Gastrocnemius medialis (tissue), 4 donors: Measurements from ENCODE around the gene TM4SF5. TPM values are rescaled to one million over a fixed set of nuclear protein-coding genes. Genes with fewer than 3 reads are reported as not detected.

Source experiments
- ATAC-seq, 2 donors: fragments of 150-250 bp; one replicate each; pipeline ENCODE4 v1.9.1; 2016
- DNase-seq, 2 donors: peaks; one replicate each; pipeline ENCODE4 v3.0.0-alpha.2; 2019
- H3K27ac ChIP-seq, 4 donors: fragments of 200-600 bp; sonication (generic); 1 replicate in 1 of 4; 2 replicates in 3 of 4; pipeline ENCODE4 v1.5.1; 2016 to 2018; ENCODE audit warnings: mild to moderate bottlenecking in 2 of 4, moderate library complexity in 1 of 4
- H3K27me3 ChIP-seq, 3 donors: fragments of 200-600 bp; sonication (generic) in 2 of 3; 1 replicate in 1 of 3; 2 replicates in 2 of 3; pipeline versions ENCODE4 v1.5.1 to v1.6.0; 2016 to 2019; ENCODE audit warnings: mild to moderate bottlenecking in 1 of 3, moderate library complexity in 1 of 3
- H3K36me3 ChIP-seq, 2 donors: fragments of 200-600 bp; sonication (generic) in 1 of 2; one replicate each; pipeline ENCODE4 v1.5.1; 2017 to 2018
- H3K4me1 ChIP-seq, 2 donors: fragments of 200-600 bp; sonication (generic) in 1 of 2; one replicate each; pipeline ENCODE4 v1.5.1; 2016 to 2017; ENCODE audit warnings: mild to moderate bottlenecking in 2 of 2
- H3K4me3 ChIP-seq, 4 donors: fragments of 200-600 bp; sonication (generic) in 3 of 4; 1 replicate in 1 of 4; 2 replicates in 3 of 4; pipeline ENCODE4 v1.5.1; 2016 to 2019; ENCODE audit warnings: mild to moderate bottlenecking in 2 of 4
- H3K9me3 ChIP-seq, 3 donors: fragments of 200-600 bp; sonication (generic) in 2 of 3; 1 replicate in 1 of 3; 2 replicates in 2 of 3; pipeline ENCODE4 v1.5.1; 2016 to 2019
- CTCF ChIP-seq, 5 experiments: fragments of 450-650 bp in 3 of 5; fragments of 200-600 bp in 2 of 5; sonication (generic) in 2 of 5; IDR thresholded peaks in 4 of 5; conservative IDR thresholded peaks in 1 of 5; 1 replicate in 4 of 5; 2 replicates in 1 of 5; pipeline ENCODE4 v1.5.1; 2016 to 2019; ENCODE audit warnings: antibody characterized with exemption in 5 of 5, mild to moderate bottlenecking in 3 of 5, moderate library complexity in 3 of 5
- POLR2A ChIP-seq, 2 donors: fragments of 450-650 bp; IDR thresholded peaks; one replicate each; pipeline ENCODE4 v1.6.1; 2017; ENCODE audit warnings: antibody characterized with exemption in 2 of 2, mild to moderate bottlenecking in 2 of 2, moderate library complexity in 2 of 2
- in situ Hi-C, 4 donors: fragments of 200-750 bp; cut with MboI; loops; one replicate each; pipeline versions ENCODE4 v1.15.0 to v1.8.0; 2017; ENCODE audit warnings: low sequenced_read_pairs in 4 of 4
- intact Hi-C: fragments of 100-400 bp; cut with DNase I; formaldehyde crosslinking; loops from one replicate; pipeline ENCODE4 v1.15.1; 2023; ENCODE audit warnings: low total_unique reads
- total RNA-seq, 4 donors: library from RNA; depleted of rRNA; stranded (reverse); fragments of >200 nt; gene quantifications; one replicate each; pipeline versions ENCODE4 v1.1.0 to v1.2.3, GENCODE V29; 2016

Gene TM4SF5
- total RNA-seq, 4 donors from 2014 or later, result 0.64 TPM; not detected in 3

GRCh38 chr17:4777969-4778760 is 6.5 kb downstream of the TM4SF5 start:
- in situ Hi-C loops, result loop anchor here in 2 of 4 donors (25.0 kb wide), 1 partner anchor 109 kb away; the partner anchor contains the start of gene C17orf107 (in 2 of the 2)
- Histone ChIP-seq H3K9me3 (no peaks in the 10 kb centered on the region), H3K4me3 (no peak overlapping the region), H3K4me1 (no peaks in the 10 kb centered on the region), H3K36me3 (no peaks in the 10 kb centered on the region), H3K27me3 (peaks cover 18 to 27% (median 24%) of the 10 kb centered on the region in 3 donors), H3K27ac (no peak overlapping the region)
- intact Hi-C loops, result no loop called here
- no peak for ATAC-seq
- TF ChIP-seq POLR2A (IDR thresholded peaks at IDR 0.05) (no peak), CTCF (IDR thresholded peaks at IDR 0.05 in 4 of 5, conservative IDR thresholded peaks at IDR 0.05 in 1 of 5) (no peak)
- no peak for DNase-seq

GRCh38 chr17:4780325-4780955 is 8.8 kb downstream of the TM4SF5 start:
- ATAC-seq (no peak), DNase-seq (no peak)
- no peak overlapping the region for H3K27ac ChIP-seq
- intact Hi-C loops, result no loop called here
- TF ChIP-seq POLR2A (IDR thresholded peaks at IDR 0.05), result no peak
- TF ChIP-seq CTCF (IDR thresholded peaks at IDR 0.05 in 4 of 5, conservative IDR thresholded peaks at IDR 0.05 in 1 of 5), result no peak
- peaks cover 36 to 47% (median 45%) of the 10 kb centered on the region in 3 donors for H3K27me3 ChIP-seq
- in situ Hi-C loops, result loop anchor here (10.0 to 25.0 kb wide), 3 partner anchors 46 to 107 kb away; partner anchors contain the start of genes C17orf107 (in 2 of the 4), CXCL16 (in 1 of the 4), MED11 (in 1 of the 4) and ZMYND15 (in 1 of the 4)
- H3K36me3 ChIP-seq, result no peaks in the 10 kb centered on the region
- H3K9me3 ChIP-seq, result no peaks in the 10 kb centered on the region
- peaks cover 3 to 4% of the 10 kb centered on the region in 2 donors for H3K4me1 ChIP-seq
- H3K4me3 ChIP-seq, result no peak overlapping the region

- Histone ChIP-seq H3K36me3 (no peaks in the 10 kb centered on the region), H3K27me3 (peaks cover 40 to 63% (median 55%) of the 10 kb centered on the region in 3 donors), H3K9me3 (no peaks in the 10 kb centered on the region), H3K27ac (no peak overlapping the region), H3K4me1 (peaks cover 20 to 25% of the 10 kb centered on the region in 2 donors), H3K4me3 (no peak overlapping the region)
- TF ChIP-seq CTCF (IDR thresholded peaks at IDR 0.05 in 4 of 5, conservative IDR thresholded peaks at IDR 0.05 in 1 of 5) (no peak), POLR2A (IDR thresholded peaks at IDR 0.05) (no peak)
- DNase-seq, result no peak
- in situ Hi-C loops (loop anchor here (10.0 to 25.0 kb wide), 3 partner anchors 48 to 105 kb away; partner anchors contain the start of genes C17orf107 (in 2 of the 4), CXCL16 (in 1 of the 4), MED11 (in 1 of the 4) and ZMYND15 (in 1 of the 4)), intact Hi-C loops (no loop called here)
- no peak for ATAC-seq
Observed at GRCh38 chr17:4782652-4783051, 11.0 kb downstream of the TM4SF5 start.

GRCh38 chr17:4785311-4786105 is 13.8 kb downstream of the TM4SF5 start:
- peak overlapping the region; percentile 11 to 40 (median 24) for H3K4me3 ChIP-seq
- ATAC-seq (no peak), DNase-seq (no peak)
- intact Hi-C loops (no loop called here), in situ Hi-C loops (loop anchor here (5.0 to 25.0 kb wide), 4 partner anchors 51 to 102 kb away; partner anchors contain the start of genes C17orf107 (in 2 of the 4), CXCL16 (in 1 of the 4), MED11 (in 1 of the 4) and ZMYND15 (in 1 of the 4))
- peaks cover 36 to 59% (median 52%) of the 10 kb centered on the region in 3 donors for H3K27me3 ChIP-seq
- H3K9me3 ChIP-seq, result no peaks in the 10 kb centered on the region
- H3K36me3 ChIP-seq, result no peaks in the 10 kb centered on the region
- TF ChIP-seq POLR2A (IDR thresholded peaks at IDR 0.05) (no peak), CTCF (IDR thresholded peaks at IDR 0.05 in 4 of 5, conservative IDR thresholded peaks at IDR 0.05 in 1 of 5) (no peak)
- peaks cover 32 to 40% of the 10 kb centered on the region in 2 donors for H3K4me1 ChIP-seq
- H3K27ac ChIP-seq, result no peak overlapping the region
